Stimulated activated CD8-positive, alpha-beta memory T cell treated with anti-CD3 and anti-CD28 coated beads, Interleukin-2, amount 100 ng/mL, for 1 hour (primary cell): ENCODE data around the gene STH.

ENCODE experiments used
- DNase-seq, 2 donors: peaks; one replicate each; pipeline ENCODE4 v3.0.0-alpha.2; 2020; ENCODE audit warnings: low read depth in 2 of 2

Gene STH

DNA sequence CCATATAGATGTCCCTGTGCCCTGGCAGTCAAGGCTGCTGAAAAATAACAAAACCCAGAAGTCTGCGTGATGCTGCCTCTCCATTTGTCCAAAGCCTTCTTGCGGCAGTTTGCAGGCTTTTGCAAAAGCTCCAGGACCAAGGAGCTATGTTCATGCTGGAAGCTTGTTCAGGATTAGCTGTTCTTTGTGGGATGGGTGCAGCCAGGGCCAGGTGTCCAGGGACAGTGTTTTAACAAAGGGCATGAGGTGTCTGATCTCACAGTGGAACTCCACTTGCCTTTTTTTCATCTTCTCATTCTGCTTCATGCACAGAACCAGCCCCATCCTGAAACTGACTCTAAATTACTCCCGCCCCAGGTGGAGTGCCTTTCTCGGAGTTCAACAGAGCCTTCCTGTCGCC is 31.7 kb upstream of the STH start:
- no peak for DNase-seq

DNA sequence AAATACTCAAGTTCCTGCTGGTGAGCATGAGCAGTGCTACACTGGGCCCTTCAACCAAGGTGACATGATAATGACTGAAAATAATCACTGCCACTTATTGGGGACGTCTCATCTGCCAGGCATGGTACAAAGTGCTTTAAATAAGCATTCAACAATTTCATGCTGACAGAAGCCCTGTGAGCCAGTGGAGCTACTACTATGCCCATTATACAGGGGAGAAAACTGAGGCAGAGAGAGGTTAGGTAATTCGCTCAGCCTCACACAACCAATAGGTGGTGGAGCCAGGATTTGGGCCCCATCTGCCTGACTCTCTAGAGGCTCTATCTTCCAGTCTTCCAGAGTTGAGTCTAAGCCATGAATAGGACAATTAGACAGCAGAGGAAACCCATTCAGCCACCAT is 30.3 kb upstream of the STH start:
- DNase-seq, result no peak

DNA sequence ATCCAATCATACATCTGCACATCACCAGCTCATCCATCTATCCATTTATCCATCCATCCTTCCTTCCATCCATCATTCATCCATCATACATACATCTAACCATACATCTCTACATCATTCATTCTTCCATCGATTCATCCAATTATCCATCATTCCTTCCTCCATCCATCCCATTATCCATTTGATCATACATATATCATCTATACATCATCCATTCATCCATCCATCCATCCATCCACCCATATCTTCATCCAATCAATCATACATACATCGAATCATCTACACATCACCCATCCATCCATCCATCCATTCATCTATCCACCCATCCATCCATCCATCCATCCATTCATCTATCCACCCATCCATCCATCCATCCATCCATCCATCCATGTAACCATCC is 29.3 kb upstream of the STH start:
- no peak for DNase-seq

DNA sequence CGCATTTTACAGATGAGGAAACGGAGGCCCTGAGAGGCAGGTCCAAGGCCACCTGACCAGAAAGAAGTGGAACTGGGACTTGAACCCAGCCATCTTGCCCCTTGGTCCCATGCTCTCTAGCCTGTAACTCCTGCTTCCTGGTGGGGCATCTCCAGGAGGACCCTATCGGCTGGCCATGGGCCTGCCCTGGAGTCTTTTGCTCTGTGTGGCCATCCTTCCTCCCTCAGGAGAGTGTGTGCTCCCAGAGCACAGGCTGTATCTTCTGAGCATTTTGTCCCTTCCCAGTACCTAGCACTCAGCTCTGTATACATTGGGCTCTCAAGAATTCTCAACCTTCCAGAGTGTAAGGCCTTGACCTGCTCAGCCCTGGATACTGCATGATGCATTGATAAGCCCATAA is 28.4 kb upstream of the STH start:
- no peak for DNase-seq

DNA sequence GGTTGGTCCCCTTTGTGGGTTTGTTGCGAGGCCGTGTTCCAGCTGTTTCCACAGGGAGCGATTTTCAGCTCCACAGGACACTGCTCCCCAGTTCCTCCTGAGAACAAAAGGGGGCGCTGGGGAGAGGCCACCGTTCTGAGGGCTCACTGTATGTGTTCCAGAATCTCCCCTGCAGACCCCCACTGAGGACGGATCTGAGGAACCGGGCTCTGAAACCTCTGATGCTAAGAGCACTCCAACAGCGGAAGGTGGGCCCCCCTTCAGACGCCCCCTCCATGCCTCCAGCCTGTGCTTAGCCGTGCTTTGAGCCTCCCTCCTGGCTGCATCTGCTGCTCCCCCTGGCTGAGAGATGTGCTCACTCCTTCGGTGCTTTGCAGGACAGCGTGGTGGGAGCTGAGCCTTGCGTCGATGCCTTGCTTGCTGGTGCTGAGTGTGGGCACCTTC is 27.3 kb upstream of the STH start:
- DNase-seq, result no peak

DNA sequence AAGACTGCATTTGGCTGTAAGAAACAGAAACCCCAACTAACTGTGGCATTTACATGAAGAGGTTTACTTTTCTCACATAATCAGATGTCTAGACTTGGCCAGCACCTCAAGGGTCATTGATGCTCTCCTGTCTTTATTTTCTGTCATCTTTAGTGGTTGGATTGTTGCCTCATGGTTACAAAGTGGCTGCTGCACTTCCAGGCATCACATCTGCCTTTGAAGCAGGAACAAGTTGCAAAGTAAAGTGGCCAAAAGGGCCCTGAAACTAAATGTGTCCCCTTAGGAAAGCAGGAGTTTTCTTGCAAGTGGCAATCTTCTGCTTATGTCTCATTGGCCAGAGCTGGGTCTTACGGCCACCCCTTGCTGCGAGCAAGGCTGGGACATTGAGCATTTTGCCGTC is 26.5 kb upstream of the STH start:
- DNase-seq, result no peak

DNA sequence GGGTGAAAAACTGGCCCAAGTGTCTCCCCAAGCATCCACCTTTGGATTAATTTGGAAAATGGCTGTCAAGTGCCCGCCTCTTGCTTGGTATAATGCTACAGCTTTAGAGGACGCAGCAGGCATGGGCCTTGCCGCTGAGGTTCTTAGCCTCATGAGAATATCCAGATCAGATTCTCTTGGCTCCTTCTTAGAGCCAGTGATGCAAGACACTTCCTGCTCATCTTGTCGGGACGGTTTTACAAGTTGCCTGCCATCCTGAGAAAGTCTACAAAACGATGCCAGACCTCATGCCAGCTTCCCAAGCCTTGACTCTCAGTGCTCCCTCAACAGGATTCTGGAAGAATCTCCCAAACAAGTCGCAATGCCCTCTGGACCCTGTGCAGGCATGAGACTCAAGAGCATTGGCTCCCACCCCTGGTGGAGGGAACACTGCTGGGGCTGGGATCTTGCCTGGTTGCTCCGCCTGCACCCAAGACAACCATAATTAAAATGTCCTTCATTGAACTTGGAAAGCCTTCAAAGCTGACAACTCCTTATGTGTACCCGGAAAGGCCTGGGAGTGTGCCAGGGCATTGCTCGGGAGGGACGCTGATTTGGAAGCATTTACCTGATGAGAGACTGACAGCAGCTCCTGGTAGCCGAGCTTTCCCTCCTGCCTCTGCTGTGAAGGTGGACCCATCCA is 25.8 kb upstream of the STH start:
- DNase-seq, result no peak

DNA sequence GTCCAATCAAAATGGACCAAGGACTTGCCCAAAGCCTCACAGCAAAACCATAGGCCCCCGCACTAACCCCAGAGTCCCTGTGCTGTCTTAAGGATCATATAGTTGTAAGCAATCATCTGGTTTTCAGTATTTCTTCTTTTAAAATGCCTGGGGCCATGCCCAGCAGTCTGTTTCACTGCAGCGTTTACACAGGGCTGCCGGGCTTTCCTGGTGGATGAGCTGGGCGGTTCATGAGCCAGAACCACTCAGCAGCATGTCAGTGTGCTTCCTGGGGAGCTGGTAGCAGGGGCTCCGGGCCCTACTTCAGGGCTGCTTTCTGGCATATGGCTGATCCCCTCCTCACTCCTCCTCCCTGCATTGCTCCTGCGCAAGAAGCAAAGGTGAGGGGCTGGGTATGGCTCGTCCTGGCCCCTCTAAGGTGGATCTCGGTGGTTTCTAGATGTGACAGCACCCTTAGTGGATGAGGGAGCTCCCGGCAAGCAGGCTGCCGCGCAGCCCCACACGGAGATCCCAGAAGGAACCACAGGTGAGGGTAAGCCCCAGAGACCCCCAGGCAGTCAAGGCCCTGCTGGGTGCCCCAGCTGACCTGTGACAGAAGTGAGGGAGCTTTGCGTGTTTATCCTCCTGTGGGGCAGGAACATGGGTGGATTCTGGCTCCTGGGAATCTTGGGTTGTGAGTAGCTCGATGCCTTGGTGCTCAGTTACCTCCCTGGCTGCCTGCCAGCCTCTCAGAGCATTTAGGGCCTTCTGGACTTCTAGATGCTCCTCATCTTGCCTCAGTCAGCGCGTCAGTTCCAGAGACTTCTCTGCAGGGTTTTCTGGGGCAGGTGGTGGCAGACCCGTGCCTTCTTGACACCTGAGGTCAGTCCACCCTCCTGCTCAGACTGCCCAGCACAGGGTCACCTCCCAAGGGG is 24.8 kb upstream of the STH start:
- no peak for DNase-seq

DNA sequence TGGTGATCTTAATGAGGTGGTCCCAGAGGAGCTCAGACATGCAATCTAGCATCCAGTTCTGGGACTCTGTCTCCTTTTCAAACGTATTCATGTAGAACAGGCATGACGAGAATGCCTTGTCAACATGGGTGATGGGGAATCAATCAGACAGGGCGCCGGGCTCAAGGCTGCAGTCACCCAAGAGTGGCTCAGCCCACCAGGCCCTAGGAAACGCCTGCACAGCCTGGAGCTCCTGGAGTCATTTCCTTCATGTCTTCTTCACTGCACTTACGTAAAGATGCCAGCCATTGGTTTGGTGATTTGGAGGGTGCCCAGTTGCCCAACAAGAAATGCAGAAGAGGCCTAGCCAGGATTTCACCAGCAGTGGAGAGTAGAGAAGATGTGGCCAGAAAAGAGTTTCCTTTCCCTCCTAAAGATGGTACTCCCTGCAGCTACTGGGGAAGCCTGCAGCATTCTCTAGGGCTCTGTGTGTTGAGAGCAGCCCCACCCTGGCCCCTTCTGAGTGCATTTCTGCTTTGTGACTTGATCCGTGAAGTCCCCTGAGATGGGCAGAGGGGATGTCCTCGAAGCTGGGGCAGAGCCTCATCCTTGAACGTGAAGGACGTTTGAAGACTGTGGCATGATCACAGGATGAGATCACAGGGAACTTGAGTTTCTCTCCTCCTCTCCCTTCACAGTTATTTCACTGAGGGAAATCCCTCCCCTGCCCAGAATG is 24.0 kb upstream of the STH start:
- DNase-seq, result no peak

DNA sequence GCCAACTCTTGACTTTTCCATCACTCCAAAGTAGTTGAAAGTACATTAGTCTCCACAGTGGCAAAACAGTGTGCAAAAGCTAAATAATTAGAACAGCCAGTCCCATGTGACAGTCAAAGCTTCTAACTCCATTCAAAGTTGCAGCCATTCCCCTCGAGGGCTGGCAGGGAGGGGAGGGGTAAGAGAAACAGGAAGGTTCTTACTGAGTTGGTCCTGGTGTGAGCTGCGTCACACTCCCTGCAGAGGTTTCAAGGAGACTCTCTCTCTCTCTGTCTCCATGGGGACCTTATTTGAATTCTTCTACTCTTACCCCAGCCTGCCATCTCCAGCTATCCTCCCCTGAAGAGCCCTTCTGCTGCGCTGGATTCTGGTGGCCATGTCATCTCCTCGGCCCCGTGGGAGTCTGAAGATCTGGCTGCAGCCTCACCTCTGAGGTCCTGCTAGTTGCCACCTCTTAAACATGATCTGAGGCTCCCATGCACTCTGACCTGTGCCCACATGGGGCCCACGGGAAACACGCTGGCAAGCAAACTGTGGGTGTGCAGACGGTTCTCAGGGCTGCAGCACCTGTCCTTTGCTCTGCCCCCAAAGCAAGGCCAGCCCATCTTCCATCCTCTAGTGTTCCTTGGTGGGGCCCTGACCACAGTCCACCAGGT is 23.3 kb upstream of the STH start:
- no peak for DNase-seq

DNA sequence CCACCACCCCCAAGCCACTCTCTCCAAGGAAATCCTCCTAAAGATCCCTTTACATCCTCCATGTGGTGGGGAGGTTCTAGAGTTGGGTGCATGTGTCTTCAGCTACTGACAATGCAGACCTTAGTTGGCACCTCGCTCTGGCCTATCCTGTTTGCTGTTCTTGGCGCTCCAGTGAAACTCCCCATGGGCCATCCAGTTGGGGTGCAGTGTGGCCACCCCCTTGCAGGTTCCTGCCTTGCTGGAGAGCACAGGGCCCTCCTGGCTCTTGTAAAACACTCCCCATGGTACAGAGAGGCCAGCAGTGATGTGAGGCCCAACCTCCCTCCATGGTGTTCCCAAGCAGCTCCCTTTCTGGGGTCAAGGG is 22.7 kb upstream of the STH start:
- no peak for DNase-seq

DNA sequence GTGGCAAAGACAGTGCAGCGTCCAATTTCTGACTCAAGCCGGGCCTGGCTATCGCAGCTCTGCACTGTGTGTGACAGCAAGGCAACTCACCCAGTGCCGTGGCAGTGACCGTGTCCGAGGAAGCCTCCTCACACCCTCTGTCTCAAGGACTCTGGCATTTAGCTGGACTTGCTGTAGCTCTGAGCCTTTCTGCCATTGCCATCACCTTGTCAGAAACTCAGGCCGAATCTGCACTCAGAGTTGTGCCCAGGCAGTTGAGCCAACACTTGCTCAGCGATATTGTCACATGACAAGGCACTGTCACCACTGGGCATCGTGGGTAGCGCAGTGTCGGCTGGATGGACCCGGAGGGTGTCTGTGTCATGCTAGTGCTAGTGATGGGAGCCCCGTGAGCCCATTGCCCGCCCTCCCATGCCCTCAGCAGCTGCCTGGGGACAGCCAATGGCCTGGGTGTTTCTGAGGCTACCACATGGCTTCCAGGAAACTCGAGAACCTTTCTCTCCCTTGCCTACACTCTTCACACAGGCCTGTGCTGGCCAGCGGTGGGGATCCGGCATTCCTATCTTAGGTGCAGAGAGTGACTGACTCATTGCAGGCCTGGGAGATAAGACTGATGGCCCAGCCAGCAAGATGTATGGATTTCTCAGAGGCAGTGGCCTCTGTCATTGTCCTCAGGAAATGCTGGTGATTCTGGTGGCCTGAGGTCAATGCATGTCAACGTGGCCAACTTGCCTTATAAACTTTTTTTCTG is 22.1 kb upstream of the STH start:
- no peak for DNase-seq

DNA sequence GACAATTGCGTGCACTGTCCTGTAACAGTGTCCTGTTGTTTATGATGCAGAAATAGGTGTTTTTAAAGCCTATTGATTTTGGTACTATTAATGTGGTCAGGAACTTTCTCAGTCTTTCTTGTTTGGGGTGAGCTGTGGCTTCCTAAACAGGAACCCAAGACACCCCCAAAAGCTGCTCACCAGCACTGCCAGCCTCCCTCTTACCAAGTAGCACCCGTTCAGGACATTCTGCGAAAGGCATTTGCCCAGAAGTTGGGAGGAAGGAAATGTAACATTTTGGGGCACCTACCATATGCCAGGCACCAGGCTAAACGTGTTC is 21.6 kb upstream of the STH start:
- no peak for DNase-seq

DNA sequence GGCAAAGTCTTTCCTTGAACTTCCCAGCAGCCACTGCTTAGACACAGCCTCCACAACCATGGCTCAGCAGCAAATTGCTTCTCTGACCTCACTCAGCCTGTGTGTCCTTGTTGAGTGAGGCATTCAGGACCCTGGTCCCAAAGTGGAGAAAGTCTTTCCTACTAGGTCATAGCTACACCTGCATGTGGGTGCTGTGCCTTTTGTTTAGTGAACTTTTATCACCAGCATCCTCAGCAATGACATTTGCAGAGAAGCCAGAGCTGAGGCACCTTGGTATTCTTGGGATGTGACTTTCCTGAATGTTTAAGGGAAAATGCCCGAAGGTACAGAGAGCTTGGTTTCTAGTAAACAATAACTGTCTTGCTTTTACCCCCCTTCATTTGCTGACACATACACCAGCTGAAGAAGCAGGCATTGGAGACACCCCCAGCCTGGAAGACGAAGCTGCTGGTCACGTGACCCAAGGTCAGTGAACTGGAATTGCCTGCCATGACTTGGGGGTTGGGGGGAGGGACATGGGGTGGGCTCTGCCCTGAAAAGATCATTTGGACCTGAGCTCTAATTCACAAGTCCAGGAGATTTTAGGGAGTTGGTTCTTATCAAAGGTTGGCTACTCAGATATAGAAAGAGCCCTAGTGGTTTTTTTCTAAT is 20.9 kb upstream of the STH start:
- DNase-seq, result no peak

DNA sequence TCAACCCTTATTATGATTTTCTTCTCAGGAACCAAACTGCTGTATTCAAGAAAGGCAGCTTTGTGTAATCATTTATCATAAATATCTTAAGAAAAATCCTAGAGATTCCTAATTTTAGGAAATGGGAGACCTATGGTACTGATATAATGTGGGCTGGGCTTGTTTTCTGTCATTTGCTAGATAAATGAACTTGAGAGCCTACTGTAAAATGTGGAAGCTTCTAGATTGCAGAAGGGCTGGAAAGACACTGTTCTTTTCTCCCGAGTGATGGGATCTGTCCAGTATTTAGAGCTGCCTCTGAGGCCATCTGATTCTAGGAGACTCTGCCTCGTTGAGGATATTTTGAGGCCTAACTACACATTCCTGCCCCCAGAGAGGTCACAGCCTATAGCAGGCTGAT is 19.9 kb upstream of the STH start:
- DNase-seq, result no peak

DNA sequence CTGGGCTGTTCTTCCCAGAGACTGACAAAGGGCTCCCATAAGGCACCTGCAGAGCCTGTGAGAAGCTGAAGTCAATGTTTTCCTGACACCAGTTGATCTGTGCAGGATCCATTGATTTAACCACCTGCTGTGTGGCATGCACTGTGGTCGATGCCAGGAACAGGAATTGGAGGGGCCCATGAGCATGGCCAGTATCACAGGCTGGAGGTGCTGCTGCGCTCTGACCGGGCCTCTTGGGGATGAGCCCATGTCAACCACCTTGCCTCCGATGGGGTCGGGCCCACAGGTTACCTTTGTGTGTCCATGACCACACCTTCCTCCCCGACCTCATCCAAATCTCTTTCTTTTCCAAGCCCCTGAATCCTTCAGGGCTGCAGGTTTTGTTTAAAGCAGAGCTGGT is 18.2 kb upstream of the STH start:
- DNase-seq, result no peak

DNA sequence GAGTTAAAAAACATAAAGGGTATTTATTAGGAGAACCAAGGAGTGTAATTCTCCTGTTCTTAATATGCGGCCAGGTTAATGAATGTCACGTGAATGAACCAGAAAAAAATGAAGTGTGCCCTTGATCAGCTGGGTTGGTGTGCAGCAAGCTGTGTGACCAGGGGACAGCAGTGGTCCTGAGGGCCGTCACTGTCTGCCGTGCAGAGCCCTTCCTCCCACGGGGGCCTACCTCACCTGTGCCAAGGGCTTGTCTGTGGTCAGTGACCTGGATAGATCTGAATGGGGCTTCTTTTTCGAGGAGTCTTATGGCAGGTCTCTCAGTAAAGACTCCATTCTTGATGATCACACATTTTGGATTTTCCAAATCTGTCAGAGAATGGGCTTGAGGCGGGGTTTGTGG is 17.7 kb upstream of the STH start:
- no peak for DNase-seq

DNA sequence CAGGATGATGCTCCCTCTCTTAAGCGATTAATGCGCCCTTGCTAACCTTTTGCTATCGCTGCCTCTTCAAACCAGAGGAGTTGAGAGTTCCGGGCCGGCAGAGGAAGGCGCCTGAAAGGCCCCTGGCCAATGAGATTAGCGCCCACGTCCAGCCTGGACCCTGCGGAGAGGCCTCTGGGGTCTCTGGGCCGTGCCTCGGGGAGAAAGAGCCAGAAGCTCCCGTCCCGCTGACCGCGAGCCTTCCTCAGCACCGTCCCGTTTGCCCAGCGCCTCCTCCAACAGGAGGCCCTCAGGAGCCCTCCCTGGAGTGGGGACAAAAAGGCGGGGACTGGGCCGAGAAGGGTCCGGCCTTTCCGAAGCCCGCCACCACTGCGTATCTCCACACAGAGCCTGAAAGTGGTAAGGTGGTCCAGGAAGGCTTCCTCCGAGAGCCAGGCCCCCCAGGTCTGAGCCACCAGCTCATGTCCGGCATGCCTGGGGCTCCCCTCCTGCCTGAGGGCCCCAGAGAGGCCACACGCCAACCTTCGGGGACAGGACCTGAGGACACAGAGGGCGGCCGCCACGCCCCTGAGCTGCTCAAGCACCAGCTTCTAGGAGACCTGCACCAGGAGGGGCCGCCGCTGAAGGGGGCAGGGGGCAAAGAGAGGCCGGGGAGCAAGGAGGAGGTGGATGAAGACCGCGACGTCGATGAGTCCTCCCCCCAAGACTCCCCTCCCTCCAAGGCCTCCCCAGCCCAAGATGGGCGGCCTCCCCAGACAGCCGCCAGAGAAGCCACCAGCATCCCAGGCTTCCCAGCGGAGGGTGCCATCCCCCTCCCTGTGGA is 16.0 kb upstream of the STH start:
- no peak for DNase-seq

DNA sequence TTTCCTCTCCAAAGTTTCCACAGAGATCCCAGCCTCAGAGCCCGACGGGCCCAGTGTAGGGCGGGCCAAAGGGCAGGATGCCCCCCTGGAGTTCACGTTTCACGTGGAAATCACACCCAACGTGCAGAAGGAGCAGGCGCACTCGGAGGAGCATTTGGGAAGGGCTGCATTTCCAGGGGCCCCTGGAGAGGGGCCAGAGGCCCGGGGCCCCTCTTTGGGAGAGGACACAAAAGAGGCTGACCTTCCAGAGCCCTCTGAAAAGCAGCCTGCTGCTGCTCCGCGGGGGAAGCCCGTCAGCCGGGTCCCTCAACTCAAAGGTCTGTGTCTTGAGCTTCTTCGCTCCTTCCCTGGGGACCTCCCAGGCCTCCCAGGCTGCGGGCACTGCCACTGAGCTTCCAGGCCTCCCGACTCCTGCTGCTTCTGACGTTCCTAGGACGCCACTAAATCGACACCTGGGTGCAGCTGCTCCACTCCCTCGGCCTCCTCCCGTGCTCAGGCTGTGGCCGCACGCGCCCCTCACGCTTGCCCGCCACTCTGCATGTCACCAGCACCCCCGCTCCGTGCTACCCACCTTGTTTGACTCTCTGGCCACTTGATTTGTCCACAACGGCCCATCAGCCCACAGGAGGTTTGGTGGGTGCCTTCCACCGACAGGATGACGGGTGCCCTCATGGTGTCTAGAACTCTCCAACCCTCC is 15.3 kb upstream of the STH start:
- no peak for DNase-seq

DNA sequence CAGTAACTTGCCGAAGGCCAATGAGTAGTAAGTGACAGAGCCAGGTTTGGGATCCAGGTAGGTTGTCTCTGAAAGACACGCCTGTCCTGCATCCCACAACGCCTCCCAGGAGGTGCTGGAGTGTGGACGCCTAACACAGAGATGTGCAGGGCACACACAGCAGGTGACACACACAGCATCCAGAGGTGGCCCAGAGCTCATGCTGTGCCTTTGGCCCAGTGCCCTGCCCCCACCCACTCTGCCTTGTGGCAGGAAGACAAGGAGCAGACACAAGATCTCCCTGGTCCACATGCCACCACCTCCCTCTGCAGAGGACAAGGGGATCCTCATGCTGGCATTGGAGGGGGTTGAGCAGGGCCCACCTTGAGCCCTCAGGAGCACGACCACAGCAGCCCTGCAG is 14.7 kb upstream of the STH start:
- DNase-seq, result no peak
